Lung (tissue), 12 donors: ENCODE data around the gene KIF7. TPM values are rescaled to one million over a fixed set of nuclear protein-coding genes. Genes with fewer than 3 reads are reported as not detected.

Experiments
- ATAC-seq: fragments of 200-7000 bp; cut with Tn5 transposase; one replicate; pipeline ENCODE4 v1.9.1; 2020; ENCODE audit warnings: moderate number of reproducible peaks; ENCODE audit not compliant: insufficient read depth, low FRiP score
- DNase-seq, 3 donors: peaks; one replicate each; pipeline ENCODE4 v3.0.0-alpha.2; 2013 to 2017
- H3K27ac ChIP-seq, 2 donors: one replicate each; pipeline ENCODE4 v1.5.1; 2013; ENCODE audit warnings: mild to moderate bottlenecking in 2 of 2, moderate library complexity in 2 of 2, control low read depth in 1 of 2, inconsistent platforms in 1 of 2, low read depth in 1 of 2, low read length in 1 of 2
- H3K27me3 ChIP-seq, 3 donors: one replicate each; pipeline ENCODE4 v1.5.1; 2013; ENCODE audit warnings: low read length in 2 of 3; ENCODE audit not compliant: control insufficient read depth in 3 of 3, insufficient read depth in 3 of 3
- H3K36me3 ChIP-seq, 4 donors: one replicate each; pipeline ENCODE4 v1.5.1; 2013; ENCODE audit warnings: low read length in 4 of 4, mild to moderate bottlenecking in 1 of 4, moderate library complexity in 1 of 4; ENCODE audit not compliant: control insufficient read depth in 4 of 4, insufficient read depth in 4 of 4
- H3K4me1 ChIP-seq, 5 donors: one replicate each; pipeline ENCODE4 v1.5.1; 2013; ENCODE audit warnings: low read length in 5 of 5, mild to moderate bottlenecking in 2 of 5, moderate library complexity in 1 of 5; ENCODE audit not compliant: control insufficient read depth in 5 of 5, insufficient read depth in 5 of 5
- H3K4me3 ChIP-seq: one replicate; pipeline ENCODE4 v1.5.1; 2013; ENCODE audit warnings: mild to moderate bottlenecking, control low read depth, moderate library complexity
- H3K9ac ChIP-seq, 2 donors: one replicate each; pipeline ENCODE4 v1.5.1; 2013; ENCODE audit warnings: low read length in 2 of 2, control low read depth in 1 of 2; ENCODE audit not compliant: insufficient read depth in 1 of 2
- H3K9me3 ChIP-seq, 4 donors: one replicate each; pipeline ENCODE4 v1.5.1; 2013; ENCODE audit warnings: low read length in 3 of 4, mild to moderate bottlenecking in 1 of 4, moderate library complexity in 1 of 4; ENCODE audit not compliant: control insufficient read depth in 4 of 4, insufficient read depth in 3 of 4
- CTCF ChIP-seq: IDR thresholded peaks from 2 replicates; pipeline ENCODE4 v1.5.1; 2012; ENCODE audit warnings: mild to moderate bottlenecking; ENCODE audit errors: control extremely low read depth, extremely low read depth
- WGBS, 2 donors: extraction: QIAGEN DNeasy Blood & Tissue Kit; methylation state at CpG; one replicate each; pipeline ENCODE4 v1.1.7; 2013; 5-methylcytosine and 5-hydroxymethylcytosine counted together
- polyA plus RNA-seq, 2 donors: library from polyadenylated mRNA; stranded (reverse); fragments of 200-250 nt; gene quantifications; one replicate each; pipeline ENCODE4 v1.2.1, GENCODE V29; 2013
- total RNA-seq, 2 donors: library from RNA; depleted of rRNA in 1 of 2; stranded (reverse); fragments of >200 nt in 1 of 2; gene quantifications; one replicate each; pipeline ENCODE4 v1.2.1, GENCODE V29; 2014 to 2021
- donor health status: control.
- donor health status: control.
- donor health status: Bipolar disorder and iron deficiency.
- donor health status: healthy.
- donor health status: DM: yes; HTN: yes; CAD: no.

KIF7 gene
- total and polyA plus RNA-seq, 4 donors: 1.3 to 6.5 (median 2.7) TPM

- DNase-seq (no peak), ATAC-seq (no peak)
- Histone ChIP-seq H3K4me1 (peaks cover 0 to 11% (median 0%) of the 10 kb centered on the region in 5 donors), H3K36me3 (no peaks in the 10 kb centered on the region), H3K27me3 (no peaks in the 10 kb centered on the region), H3K27ac (no peak overlapping the region), H3K4me3 (no peak overlapping the region), H3K9me3 (no peaks in the 10 kb centered on the region), H3K9ac (peak overlapping the region; percentile 33 to 71)
- 47 to 50% methylated on average over 14 of the region's 14 CpGs for WGBS, 2 donors
- TF ChIP-seq CTCF: no peak
These were observed 936 bp downstream of the KIF7 start for GRCh38 chr15:89654301-89654761.

DNA sequence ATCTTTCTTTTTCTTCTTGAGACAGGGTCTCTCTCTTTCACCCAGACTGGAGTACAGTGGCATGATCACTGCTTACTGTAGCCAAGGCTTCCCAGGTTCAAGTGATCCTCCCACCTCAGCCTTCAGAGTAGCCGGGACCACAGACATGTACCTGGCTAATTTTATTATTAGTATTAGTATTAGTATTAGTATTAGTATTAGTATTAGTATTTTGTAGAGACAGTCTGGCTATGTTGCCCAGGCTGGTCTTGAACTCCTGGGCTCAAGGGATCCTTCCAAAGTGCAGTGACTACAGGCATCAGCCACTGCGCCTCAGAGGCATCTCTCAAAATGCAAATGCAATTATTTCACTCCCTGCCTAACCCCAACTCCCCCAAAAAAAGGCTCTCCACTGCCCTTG is 1.7 kb downstream of the KIF7 start:
- ATAC-seq (no peak), DNase-seq (no peak)
- no peaks in the 10 kb centered on the region for H3K36me3 ChIP-seq
- peaks cover 0 to 11% (median 0%) of the 10 kb centered on the region in 5 donors for H3K4me1 ChIP-seq
- H3K9me3 ChIP-seq: no peaks in the 10 kb centered on the region
- TF ChIP-seq CTCF: no peak
- no peaks in the 10 kb centered on the region for H3K27me3 ChIP-seq
- WGBS, 2 donors: 98% methylated on average over 2 of the region's 2 CpGs
- no peak overlapping the region for H3K4me3 ChIP-seq
- H3K9ac ChIP-seq: no peak overlapping the region
- H3K27ac ChIP-seq: no peak overlapping the region

DNA sequence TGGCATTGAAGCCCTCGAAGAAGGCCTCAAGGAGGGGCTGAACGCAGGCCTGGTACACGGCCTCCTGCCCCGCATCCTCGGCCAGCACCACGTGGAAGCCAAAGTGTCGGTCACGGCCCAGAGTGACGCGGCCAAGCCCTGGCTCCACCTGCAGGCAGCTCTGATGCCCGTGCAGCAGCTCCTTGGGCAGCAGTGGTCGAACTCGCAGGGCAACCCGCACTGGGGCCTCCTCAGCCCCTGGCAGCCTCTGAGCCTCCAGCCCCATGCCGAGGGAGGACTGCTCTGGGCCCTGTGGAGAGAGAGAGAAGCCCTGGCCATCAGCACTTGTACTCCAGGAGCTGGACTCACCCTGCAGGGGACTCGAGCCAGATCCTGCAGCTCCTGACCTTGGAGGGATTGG is 2.6 kb downstream of the KIF7 start:
- Histone ChIP-seq H3K9ac (no peak overlapping the region), H3K9me3 (no peaks in the 10 kb centered on the region), H3K36me3 (peaks cover 0 to under 1% (median 0%) of the 10 kb centered on the region in 4 donors), H3K27me3 (no peaks in the 10 kb centered on the region), H3K4me3 (no peak overlapping the region), H3K4me1 (peaks cover 0 to 11% (median 0%) of the 10 kb centered on the region in 5 donors), H3K27ac (no peak overlapping the region)
- DNase-seq: no peak
- WGBS, 2 donors: 87 to 91% methylated on average over 16 of the region's 16 CpGs
- no peak for TF ChIP-seq CTCF
- no peak for ATAC-seq

DNA sequence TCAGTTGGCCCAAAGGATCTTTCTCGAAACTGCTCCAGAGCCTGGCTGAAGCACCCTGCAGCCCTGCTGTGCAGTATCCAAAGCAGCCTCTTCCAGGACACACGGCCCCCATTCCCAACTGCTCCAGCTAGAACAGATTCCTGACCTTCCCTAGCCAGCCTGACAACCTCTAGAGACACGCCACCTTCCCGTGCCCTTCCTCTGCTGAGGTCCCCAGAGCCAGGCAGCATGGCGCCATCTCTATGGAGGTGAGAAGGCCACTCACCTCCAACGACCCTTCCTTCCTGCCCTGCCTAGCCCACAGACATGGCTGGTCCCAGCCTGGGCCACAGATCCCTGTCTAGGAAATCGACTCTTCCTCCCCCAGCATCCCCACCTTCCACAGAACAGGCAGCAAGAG is 3.1 kb downstream of the KIF7 start:
- 79 to 88% methylated on average over 7 of the region's 7 CpGs for WGBS, 2 donors
- Histone ChIP-seq H3K9me3 (no peaks in the 10 kb centered on the region), H3K36me3 (peaks cover 0 to 5% (median 0%) of the 10 kb centered on the region in 4 donors), H3K4me3 (no peak overlapping the region), H3K9ac (no peak overlapping the region), H3K4me1 (peaks cover 0 to 11% (median 0%) of the 10 kb centered on the region in 5 donors), H3K27ac (no peak overlapping the region), H3K27me3 (no peaks in the 10 kb centered on the region)
- no peak for DNase-seq
- no peak for ATAC-seq
- no peak for TF ChIP-seq CTCF
